Activated CD8-positive, alpha-beta memory T cell treated with anti-CD3 and anti-CD28 coated beads, Interleukin-2, amount 50 U/mL, for 24 hours (primary cell): ENCODE data around the gene LIN7B.
A peak's percentile ranks its signal among the peaks of the same experiment; 100 is the strongest.

ENCODE experiments used
- DNase-seq: peaks from one replicate; pipeline ENCODE4 v3.0.0-alpha.2; 2020; ENCODE audit errors: extremely low read depth

The LIN7B gene

DNA sequence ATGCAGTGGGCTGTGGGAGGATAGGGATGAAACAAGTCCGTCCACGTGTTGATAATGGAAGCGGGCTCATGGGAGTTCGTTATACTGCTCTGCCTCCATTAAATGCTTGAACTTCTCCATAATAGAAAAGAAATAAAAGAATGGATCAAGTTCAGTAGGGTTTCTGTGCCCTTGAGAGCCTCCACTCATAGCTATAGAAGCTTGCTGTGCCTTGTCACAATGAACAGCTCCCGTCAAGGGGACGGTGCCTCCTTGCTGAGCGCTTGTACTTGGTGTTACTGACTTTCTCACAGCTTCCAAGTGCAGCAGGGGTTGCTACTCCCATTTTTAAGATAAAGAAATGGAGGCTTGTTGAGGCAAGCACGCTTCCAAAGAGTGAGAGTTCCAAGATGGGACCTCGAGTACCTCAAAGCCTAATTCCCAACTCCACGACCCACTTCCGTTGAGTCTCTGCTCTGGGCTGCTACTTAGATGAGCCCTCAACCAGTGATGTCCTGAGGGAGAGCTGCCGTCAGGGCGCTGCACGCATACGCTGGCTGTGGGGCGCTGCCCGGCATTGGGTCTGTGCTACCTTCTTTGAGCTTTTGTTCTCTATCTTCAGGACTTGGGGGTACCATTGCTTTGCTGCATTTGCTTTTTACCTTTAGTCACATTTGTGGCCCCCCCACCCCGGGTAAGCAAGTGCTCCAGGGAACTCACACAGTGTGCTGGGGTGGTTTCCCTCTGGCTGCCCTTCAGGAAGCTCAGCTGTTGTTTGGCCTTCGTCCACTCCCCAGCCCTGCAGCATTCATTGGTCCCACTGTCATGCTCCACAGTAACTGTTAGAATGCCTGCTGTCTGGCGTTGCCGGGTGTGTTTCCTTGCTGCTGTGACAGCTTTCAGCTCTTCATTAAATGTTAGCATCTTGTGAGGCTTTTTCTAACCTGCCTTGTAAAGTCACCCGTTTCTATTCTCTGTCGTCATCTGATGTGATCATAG, 19.4 kb upstream of the LIN7B start:
- no peak for DNase-seq

DNA sequence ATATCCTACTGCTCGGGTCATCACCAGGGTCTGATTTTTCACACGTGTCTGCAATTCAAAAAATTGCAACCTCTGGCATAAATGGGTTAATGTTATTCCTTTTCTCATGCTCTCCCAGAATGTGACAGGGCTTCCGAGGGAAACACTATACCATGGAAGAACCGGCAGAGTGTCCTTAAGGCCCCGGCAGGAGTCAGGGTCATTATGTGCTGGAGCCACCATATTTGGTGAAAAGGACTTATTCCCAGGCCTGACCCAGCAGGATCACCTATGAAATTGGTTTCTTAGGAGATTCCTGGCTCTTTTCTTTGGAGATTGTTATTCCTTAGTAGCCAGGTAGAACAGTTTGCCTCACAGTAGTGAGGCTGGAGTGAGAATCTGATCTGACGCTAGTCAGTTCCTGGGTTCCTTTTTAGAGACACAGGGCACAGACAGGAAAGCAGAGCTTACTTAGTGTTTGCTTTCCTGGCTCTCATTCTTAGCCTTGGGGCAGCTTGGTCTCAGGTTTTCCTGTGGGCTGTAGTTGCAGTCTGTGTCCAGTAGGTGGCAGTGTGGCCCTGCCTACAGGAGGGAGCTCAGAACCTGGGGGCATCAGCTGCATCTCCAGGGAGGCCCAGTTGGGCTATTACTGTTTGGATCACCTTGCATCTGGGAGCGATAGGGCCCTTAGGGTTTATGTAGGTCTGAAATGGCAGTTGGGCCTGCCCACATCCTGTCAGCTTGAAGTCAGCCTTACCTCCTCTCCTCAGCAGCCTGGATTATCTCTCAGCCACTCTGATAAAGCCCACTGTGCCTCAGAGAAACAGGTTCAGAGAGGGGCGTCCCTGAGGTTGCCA, 16.5 kb upstream of the LIN7B start:
- peak; percentile 39 for DNase-seq

DNA sequence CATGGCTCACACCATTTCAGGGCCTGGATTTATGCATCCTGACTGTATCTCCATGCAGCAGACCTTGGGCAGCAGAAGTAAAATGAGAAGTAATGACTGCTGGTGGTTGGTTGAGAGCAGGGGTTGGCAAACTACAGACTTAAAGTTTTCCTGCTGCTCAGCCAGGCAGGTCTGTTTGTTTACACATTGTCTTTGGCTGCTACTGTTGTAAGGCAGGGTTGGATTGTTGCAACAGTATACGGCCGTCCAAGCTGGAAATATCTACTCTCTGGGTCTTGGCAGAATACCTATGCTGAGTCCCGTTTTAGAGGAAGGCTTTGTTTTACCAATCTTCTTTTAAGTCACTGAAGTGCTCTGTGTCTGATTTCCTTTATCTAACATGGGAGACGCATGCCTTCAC, 15.4 kb upstream of the LIN7B start:
- DNase-seq = no peak

DNA sequence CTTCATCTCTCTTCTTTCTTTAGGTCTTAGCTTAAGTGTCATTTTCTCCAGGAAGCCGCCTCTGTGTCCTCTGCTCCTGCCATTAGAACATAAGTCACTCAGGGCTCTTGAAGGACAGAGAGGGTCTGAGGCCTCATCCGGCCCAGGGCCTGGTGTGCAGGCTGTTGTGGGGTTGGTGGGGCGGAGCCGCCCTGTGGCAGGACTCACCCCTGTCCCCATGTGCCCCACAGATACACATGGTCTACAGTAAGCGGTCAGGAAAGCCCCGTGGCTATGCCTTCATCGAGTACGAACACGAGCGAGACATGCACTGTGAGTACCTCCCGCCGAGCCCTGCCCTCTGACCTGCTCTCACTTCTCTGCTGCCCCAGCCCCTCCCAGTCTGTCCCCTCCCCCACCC, 13.0 kb upstream of the LIN7B start:
- no peak for DNase-seq

DNA sequence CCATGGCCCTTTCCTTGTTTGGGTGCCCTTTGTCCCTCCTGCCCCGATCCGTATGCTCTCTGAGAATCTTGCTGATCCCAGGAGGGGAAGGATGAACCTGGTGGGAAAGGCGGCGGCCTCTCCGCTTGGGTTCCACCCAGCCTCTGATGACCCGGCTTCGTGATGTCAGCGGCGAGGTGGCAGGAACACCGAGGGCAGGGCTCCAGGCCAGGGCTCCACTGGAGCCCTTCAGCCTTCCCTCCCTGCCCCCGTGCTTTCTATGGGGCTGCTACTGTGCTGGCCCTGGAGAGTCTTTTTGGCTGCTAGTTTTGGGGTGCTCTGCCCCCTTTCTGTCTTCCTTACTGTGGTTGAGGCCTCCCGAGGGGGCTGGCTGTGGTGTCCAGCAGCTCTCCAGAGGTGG, 11.9 kb upstream of the LIN7B start:
- no peak for DNase-seq

DNA sequence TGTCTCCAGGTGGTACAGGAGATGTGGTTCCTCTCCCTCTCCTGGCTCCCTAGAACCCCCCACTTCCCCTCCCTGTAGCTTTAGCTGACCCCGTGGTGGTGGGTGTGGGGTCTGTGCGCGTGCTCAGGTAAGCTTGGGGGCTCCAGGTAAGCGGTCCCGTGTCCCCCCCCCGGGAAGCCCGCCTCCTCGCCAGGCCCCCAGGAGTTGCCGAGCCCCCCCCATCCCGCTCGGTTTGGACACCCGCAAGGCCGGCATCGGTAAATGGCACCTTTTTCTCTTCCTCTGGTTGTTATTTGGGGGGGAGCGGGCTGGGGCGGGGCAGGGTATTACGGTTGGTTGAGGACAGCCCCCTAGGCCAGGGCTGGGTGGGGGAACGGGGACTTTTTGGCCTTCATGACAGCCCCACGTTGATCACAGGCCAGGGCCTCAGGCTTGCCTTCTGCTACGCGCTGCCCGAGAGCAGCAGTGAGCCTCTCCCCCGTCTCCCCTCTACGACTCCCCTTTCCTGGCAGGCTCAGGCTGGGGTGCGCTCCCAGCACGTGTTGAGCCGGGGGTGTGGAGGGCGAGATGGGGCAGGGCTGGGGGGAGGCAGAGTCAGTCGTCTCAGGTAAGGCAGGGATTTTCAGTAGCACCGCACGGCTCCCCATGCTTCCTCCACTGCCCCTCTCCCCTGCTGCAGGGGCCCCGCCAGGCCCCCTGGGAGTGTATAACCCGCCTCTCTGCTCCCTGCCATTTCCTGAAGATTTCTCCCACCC, 10.7 kb upstream of the LIN7B start:
- no peak for DNase-seq

DNA sequence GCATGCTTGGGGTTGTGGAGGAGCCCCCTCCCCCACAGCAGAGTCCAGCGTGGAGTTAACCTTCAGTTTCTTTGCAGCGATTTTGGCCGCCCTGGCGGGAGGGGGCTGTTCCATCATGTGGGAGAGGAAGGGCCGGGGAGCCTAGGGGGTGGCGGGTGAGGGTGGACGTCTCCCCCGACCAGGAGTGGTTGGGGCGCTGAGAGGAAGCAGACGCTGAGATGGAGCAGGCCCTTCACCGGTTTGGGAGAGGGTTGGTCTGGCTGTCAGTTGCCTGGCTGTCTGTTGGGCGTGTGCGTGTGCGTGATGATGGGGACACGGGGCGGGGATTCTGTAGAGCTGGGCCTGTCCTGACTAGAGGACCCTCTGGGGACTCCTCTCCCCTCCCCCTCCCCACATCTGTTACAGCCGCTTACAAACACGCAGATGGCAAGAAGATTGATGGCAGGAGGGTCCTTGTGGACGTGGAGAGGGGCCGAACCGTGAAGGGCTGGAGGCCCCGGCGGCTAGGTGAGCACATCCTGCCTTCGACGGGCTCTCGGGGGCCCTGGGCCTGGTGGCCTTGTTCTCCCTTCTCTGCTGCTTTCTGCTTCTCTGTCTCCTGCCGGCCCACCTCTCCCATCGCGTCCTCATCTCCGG, 9.8 kb upstream of the LIN7B start:
- DNase-seq = no peak

DNA sequence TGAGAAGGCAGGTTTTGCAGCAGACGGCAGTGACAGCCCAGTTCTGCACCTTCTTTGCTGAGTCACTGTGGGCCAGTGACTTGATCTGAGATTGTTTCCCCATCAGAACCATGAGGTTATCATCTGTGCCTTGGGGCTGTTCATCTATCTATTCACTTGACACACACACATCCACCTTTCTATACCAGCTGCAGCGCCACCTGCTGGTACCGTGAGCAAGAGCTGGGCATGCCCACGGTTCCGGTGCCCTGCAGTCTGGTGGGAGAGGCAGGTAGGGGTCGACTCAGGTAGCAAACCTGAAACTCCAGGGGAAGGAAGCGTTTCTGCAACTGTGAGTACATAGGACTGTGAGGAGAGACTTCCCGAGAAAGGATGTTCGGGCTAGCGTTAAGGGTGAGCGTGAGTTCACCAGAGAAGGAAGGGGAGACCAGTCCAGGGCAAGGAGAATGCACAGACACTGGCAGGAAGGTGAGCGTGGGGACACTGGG, 7.5 kb upstream of the LIN7B start:
- DNase-seq = peak; percentile 28

DNA sequence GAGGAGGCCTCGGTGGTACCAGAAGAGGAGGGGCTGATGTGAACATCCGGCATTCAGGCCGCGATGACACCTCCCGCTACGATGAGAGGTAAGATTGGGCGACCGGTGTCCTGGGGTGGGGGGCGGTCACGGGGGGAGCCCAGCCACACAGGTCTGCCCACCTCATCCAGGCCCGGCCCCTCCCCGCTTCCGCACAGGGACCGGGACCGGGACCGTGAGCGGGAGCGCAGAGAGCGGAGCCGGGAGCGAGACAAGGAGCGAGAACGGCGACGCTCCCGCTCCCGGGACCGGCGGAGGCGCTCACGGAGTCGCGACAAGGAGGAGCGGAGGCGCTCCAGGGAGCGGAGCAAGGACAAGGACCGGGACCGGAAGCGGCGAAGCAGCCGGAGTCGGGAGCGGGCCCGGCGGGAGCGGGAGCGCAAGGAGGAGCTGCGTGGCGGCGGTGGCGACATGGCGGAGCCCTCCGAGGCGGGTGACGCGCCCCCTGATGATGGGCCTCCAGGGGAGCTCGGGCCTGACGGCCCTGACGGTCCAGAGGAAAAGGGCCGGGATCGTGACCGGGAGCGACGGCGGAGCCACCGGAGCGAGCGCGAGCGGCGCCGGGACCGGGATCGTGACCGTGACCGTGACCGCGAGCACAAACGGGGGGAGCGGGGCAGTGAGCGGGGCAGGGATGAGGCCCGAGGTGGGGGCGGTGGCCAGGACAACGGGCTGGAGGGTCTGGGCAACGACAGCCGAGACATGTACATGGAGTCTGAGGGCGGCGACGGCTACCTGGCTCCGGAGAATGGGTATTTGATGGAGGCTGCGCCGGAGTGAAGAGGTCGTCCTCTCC, 6.3 kb upstream of the LIN7B start:
- DNase-seq = no peak

DNA sequence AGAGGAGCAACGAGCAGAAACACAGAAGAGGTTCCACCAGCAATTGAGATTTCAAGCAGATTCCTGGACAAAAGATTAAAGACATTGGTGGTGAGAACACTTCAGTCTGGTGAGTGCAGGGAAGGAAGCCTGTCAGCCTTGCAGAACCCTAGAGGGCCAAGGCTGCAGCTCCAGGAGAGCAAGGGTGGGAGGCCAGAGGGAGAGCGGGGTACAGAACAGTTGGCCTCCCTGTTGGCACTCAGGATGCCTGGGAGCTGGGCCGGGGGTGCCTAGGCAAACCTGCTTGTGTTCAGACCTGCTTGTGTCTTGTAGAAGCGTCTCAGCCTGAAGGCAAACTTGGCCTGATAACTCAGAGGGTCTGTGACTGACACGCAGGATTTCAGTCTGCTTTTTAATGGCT, 5.1 kb upstream of the LIN7B start:
- no peak for DNase-seq

DNA sequence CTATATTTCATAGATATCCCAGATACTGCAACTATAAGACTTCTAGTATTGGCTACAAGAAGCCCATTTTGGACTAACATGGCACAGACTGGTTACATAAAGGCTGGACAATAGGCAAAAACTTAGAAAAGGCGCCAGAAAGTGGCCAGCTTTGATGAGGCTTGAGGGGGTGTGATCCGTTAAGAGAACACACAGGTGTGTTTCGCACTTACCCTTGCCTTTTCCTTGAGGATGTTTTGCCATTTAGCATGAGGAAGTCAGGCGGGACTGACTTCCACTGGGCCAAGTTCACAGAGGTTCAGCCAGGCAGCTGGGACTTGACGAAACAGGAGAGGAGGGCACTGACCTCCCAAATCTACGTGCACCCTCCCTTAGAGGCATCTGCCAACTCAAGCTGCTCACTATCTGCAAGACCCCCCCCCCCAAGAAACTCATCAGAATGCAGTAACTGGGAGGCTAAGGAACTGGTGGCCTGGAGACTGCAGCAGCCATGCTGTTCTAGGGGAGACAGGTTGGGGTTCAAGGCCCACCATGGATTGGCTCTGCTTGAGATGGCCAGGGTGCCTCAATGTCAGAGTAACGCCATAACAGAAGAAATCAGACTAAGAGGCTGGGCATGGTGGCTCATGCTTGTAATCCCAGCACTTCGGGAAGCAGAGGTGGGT, 4.5 kb upstream of the LIN7B start:
- no peak for DNase-seq

DNA sequence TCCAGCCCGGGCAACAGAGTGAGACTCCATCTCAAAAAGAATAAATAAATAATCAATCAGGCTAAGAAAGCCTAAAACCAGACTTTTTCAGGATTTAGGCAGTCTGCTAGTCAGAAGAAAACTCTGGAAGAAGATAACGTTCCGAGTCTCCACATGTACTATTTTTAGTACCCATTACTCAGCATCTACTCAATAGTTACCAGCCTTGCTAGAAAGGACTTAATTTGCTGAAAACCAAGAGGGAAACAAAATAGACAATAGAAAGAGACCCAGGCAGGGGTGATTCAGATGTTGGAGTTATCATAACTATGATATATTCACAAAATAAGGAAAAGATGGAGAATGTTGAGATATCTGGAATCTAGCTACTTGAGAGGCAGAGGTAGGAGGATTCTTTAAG, 3.6 kb upstream of the LIN7B start:
- DNase-seq = no peak

DNA sequence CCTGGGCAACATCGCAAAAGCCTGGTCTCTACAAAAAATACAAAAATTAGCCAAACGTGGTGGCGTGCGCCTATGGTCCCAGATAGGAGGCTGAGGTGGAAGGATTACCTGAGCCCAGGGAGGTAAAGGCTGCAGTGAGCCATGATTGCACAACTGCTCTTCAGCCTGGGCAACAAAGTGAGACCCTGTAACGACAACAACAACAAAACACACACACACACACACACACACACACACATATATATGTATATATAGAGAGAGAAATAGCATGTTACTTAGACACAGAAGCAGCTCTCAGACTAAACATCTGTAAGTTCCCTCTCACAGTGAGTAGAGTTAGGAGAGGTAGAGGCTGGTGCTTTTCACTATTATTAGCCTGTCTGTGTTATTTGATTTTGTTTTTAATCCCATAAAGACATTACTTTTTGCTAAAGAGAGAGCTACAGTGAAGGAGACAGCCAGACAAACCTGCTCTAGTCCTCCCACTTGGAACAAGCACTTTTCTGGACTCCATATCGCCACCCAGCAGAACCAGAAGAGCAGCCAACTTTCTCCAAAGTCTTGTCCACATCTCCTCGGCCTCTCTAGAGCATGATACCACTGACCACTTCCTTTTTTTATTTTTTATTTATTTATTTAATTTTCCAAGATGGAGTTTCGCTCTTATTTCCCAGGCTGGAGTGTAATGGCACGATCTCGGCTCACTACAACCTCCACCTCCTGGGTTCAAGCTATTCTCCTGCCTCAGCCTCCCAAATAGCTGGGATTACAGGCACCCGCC, 2.8 kb upstream of the LIN7B start:
- DNase-seq = no peak

DNA sequence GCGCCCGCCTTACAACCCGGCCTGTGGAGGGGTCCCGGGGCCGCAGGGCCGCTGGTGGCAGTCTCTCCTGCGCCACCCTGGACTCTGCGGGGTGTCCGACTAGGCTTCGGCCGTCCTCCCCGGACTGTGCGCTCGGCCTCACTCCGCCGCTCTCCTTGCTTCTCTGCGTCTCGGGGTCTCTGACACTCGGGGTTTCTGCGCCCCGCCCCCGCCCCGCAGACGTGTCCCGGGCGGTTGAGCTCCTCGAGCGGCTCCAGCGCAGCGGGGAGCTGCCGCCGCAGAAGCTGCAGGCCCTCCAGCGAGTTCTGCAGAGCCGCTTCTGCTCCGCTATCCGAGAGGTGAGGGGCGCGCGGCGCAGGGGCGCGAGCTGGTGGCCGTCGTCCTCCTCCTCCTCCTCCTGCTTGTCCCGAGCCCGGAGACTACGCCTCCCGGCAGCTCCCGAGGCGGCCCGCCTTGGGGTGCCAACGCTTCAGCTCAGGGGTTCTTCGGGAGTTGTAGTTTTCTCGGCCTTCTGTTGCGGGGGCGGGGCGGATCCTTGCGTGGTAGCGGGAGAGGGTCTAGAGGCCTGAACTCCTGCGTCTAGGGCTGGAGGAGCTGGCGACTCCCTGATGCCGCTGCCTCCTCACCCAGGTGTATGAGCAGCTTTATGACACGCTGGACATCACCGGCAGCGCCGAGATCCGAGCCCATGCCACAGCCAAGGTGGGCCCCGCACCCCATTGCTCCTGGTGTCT, 627 bp downstream of the LIN7B start:
- no peak for DNase-seq

DNA sequence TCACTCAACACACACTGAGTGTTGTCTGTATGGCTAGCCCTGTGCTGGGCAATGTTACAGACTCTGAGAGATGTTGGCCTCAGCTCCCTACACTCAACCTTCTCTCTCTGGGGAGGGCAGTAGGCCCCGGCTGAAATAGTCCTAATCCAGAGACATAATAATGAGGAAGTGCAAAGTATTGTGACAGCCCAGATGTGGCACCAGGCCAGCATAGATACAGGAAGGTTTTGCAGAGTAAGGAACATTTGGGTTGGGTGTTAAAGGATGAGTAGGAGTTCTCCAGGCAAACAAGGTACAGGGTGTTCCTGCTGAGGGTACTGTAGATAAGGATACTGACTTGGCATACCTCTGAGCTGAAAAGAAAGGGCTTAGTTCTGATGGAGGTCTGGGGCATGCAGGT, 2.4 kb downstream of the LIN7B start:
- DNase-seq = no peak

DNA sequence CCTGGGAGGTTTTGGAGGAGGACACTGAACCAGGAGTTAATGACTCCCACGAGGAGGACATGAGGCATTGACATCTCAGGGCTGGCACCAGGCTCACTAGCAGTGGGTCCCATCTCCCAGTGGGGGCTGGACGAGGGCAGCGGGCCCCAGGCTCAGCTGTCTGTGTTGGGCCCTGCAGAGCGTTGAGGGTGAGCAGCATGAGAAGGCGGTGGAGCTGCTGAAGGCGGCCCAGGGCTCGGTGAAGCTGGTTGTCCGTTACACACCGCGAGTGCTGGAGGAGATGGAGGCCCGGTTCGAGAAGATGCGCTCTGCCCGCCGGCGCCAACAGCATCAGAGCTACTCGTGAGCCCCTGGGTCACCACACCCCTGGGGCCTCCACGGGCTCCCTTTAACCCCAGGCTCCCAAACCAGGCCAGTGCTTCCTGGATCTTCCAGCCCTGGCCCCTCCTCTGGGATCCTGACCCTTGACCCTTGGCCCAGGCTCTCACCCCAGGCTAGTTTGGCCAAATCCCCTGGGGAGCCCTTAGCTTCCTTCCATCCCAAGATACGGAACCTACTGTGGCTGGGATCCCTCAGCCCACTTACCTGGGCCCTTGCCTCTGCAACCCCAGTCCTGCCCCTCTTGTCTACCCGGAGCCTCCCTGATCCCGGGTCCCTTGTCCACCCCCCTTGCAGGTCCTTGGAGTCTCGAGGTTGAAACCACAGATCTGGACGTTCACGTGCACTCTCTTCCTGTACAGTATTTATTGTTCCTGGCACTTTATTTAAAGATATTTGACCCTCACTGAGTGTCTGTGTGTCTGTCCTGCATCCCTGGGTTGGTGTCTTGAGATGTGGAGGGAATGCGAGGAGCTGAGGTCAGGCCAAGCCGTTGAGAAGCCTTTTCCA, 3.8 kb downstream of the LIN7B start:
- no peak for DNase-seq
